AG04450 (cell line): ENCODE measurements around the gene VSIG2. TPM values are rescaled to one million over a fixed set of nuclear protein-coding genes. Genes with fewer than 3 reads are reported as not detected.
A peak's percentile ranks its signal among the peaks of the same experiment; 100 is the strongest.

Source experiments
- CTCF ChIA-PET: fragments of 300-600, 350-600 bp; formaldehyde crosslinking; extraction: SDS; loops from one replicate; lab custom pipeline; 2022; ENCODE audit warnings: antibody characterized with exemption, inconsistent platforms; lab: Charles Lee
- POLR2A ChIA-PET: fragments of 350-600 bp; formaldehyde crosslinking; extraction: SDS; loops from one replicate; lab custom pipeline; 2021; ENCODE audit warnings: antibody characterized with exemption, inconsistent platforms; lab: Yijun Ruan, JAX
- DNase-seq: peaks from one replicate; pipeline ENCODE4 v3.0.0-alpha.2; 2011; ENCODE audit warnings: low read depth, low spot score
- H3K27ac ChIP-seq: one replicate; pipeline ENCODE4 v1.5.1; 2012; ENCODE audit warnings: low read depth, low read length, control low read depth
- H3K27me3 ChIP-seq: one replicate; pipeline ENCODE4 v1.6.0; 2012; ENCODE audit warnings: low read length; ENCODE audit not compliant: control insufficient read depth, insufficient read depth
- H3K4me3 ChIP-seq: 2 replicates; pipeline ENCODE4 v1.5.1; 2011; ENCODE audit warnings: mild to moderate bottlenecking, low read depth, low read length, control low read depth
- H3K9me3 ChIP-seq: 2 replicates; pipeline ENCODE4 v1.5.1; 2012; ENCODE audit warnings: low read length; ENCODE audit not compliant: control insufficient read depth, insufficient read depth
- polyA plus RNA-seq: library from polyadenylated mRNA; depleted of rRNA; stranded (reverse); fragments of >200 nt; gene quantifications from 2 replicates; pipeline ENCODE4 v1.2.3, GENCODE V29; 2011
- TF ChIP-seq, protein P1 (sequence below): IDR thresholded peaks from 2 replicates; pipeline ENCODE4 v1.5.1; 2011; ENCODE audit warnings: low read depth, low read length, control low read depth, inconsistent platforms

VSIG2 gene
- polyA plus RNA-seq, 1 experiment: not detected

GRCh38 chr11:124760806-124761205 lies 8.8 kb upstream of the VSIG2 start:
- H3K27me3 ChIP-seq: peaks cover 24% of the 10 kb centered on the region
- ChIA-PET POLR2A (no interaction called here), CTCF (interaction anchor here (0.6 to 6.1 kb wide), 9 partner anchors 15 to 345 kb away, joined by 3 to 93 read pairs (median 6); no protein-coding TSS in a partner anchor)
- H3K27ac ChIP-seq: no peak overlapping the region
- no peak for DNase-seq
- TF ChIP-seq, protein P1, sequence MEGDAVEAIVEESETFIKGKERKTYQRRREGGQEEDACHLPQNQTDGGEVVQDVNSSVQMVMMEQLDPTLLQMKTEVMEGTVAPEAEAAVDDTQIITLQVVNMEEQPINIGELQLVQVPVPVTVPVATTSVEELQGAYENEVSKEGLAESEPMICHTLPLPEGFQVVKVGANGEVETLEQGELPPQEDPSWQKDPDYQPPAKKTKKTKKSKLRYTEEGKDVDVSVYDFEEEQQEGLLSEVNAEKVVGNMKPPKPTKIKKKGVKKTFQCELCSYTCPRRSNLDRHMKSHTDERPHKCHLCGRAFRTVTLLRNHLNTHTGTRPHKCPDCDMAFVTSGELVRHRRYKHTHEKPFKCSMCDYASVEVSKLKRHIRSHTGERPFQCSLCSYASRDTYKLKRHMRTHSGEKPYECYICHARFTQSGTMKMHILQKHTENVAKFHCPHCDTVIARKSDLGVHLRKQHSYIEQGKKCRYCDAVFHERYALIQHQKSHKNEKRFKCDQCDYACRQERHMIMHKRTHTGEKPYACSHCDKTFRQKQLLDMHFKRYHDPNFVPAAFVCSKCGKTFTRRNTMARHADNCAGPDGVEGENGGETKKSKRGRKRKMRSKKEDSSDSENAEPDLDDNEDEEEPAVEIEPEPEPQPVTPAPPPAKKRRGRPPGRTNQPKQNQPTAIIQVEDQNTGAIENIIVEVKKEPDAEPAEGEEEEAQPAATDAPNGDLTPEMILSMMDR: no peak
- H3K9me3 ChIP-seq: peaks cover 6% of the 10 kb centered on the region; the same call in 1 of the 2 replicates
- H3K4me3 ChIP-seq: no peak overlapping the region

- Histone ChIP-seq H3K27me3 (peaks cover 24% of the 10 kb centered on the region), H3K27ac (no peak overlapping the region), H3K9me3 (peaks cover 6% of the 10 kb centered on the region; the same call in 1 of the 2 replicates), H3K4me3 (no peak overlapping the region)
- POLR2A ChIA-PET: no interaction called here
- TF ChIP-seq, protein P1: no peak
- no peak for DNase-seq
- CTCF ChIA-PET: interaction anchor here (0.6 to 6.1 kb wide), 4 partner anchors 90 to 345 kb away, joined by 3 to 93 read pairs (median 15); no protein-coding TSS in a partner anchor
Measured at GRCh38 chr11:124760205-124760652, 8.2 kb upstream of the VSIG2 start.

GRCh38 chr11:124759266-124760204 lies 7.5 kb upstream of the VSIG2 start:
- peaks cover 24% of the 10 kb centered on the region for H3K27me3 ChIP-seq
- ChIA-PET POLR2A (no interaction called here), CTCF (interaction anchor here (1.1 to 3.0 kb wide), 12 partner anchors 12 to 116 kb away, joined by 4 to 24 read pairs (median 6); partner anchors contain the start of genes NRGN and ROBO3)
- TF ChIP-seq, protein P1: no peak
- no peak for DNase-seq
- no peak overlapping the region for H3K4me3 ChIP-seq
- no peak overlapping the region for H3K27ac ChIP-seq
- H3K9me3 ChIP-seq: peaks cover 6% of the 10 kb centered on the region; the same call in 1 of the 2 replicates

DNA sequence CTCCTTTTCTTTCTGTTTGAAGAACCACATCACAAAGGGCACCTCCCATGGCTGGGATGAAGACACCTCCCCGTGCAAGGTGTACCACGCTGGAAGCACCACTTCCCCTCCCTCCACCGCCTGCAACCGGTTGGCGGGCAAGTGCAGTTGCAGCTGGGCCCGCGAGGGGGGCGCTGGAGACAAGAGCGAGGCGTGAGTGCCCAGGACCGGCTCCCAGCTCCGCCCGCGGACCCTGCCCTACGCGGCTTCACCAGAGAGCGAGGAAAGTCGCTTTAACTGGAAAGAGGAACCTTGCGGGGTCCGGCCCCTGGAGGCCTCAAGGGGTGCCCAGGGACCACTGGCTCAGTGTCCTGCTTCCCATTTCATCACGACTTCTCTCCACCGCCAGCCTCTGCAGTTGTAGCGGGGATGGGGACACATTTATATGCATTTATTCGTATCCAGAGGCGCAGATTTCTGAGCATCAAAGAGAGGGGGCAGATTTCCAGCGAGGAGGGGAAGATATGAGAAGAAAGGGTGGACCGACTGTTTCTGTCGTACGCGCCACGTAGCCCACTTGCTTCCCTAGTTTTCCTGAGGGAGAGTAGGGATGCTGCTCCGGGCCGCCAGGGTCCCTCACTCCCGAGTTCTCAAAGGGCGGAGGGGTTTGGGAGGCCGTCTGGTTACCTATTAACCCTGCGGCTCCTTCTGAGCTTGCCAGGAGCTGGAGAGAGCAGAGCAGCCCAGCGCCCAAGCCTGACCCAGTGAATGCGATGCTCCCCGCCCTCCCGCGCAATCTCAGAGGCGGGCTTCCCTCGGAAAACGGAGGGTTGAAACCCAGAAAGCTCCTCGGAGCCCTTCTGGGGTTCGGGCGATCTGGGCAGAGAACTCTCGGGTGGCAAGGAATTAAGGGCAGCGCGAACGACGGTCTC lies 6.6 kb upstream of the VSIG2 start:
- TF ChIP-seq, protein P1: peak; percentile 66
- peak overlapping the region; percentile 46 for H3K4me3 ChIP-seq
- CTCF ChIA-PET: interaction anchor here (0.6 to 3.0 kb wide), 20 partner anchors 10 to 924 kb away, joined by 3 to 24 read pairs (median 6); partner anchors contain the start of genes NRGN and ROBO3
- POLR2A ChIA-PET: interaction anchor here (1.1 kb wide), 1 partner anchor 85 kb away, joined by 3 read pairs; the partner anchor contains the start of genes SIAE and SPA17
- H3K9me3 ChIP-seq: peaks cover 6% of the 10 kb centered on the region; the same call in 1 of the 2 replicates
- H3K27ac ChIP-seq: no peak overlapping the region
- no peak for DNase-seq
- H3K27me3 ChIP-seq: peaks cover 24% of the 10 kb centered on the region
